Liver (tissue), 9 donors: ENCODE results near the gene TMF1. TPM values are rescaled to one million over a fixed set of nuclear protein-coding genes. Genes with fewer than 3 reads are reported as not detected.

Experiments used
- DNase-seq: peaks from one replicate; pipeline ENCODE4 v3.0.0-alpha.2; 2017; ENCODE audit warnings: low spot score
- H3K27ac ChIP-seq, 2 donors: one replicate each; pipeline ENCODE4 v1.7.0; 2013; ENCODE audit warnings: inconsistent platforms in 2 of 2, low read length in 2 of 2, control low read depth in 1 of 2, low read depth in 1 of 2, mild to moderate bottlenecking in 1 of 2
- H3K27me3 ChIP-seq, 4 donors: one replicate each; pipeline versions ENCODE4 v1.6.1 to v1.7.0; 2013; ENCODE audit warnings: low read length in 3 of 4, inconsistent platforms in 1 of 4, mild to moderate bottlenecking in 1 of 4, moderate library complexity in 1 of 4; ENCODE audit not compliant: control insufficient read depth in 4 of 4, insufficient read depth in 4 of 4
- H3K36me3 ChIP-seq, 4 donors: one replicate each; pipeline versions ENCODE4 v1.6.1 to v1.7.0; 2013; ENCODE audit warnings: low read length in 3 of 4, mild to moderate bottlenecking in 3 of 4, low read depth in 1 of 4, moderate library complexity in 1 of 4; ENCODE audit not compliant: control insufficient read depth in 4 of 4, insufficient read depth in 3 of 4
- H3K4me1 ChIP-seq, 4 donors: one replicate each; pipeline versions ENCODE4 v1.6.1 to v1.7.0; 2013; ENCODE audit warnings: low read length in 3 of 4, mild to moderate bottlenecking in 3 of 4, moderate library complexity in 1 of 4; ENCODE audit not compliant: control insufficient read depth in 4 of 4, insufficient read depth in 4 of 4
- H3K4me3 ChIP-seq, 3 donors: one replicate each; pipeline versions ENCODE4 v1.6.1 to v1.7.0; 2013; ENCODE audit warnings: low read length in 3 of 3, control low read depth in 1 of 3, low read depth in 1 of 3, mild to moderate bottlenecking in 1 of 3
- H3K9ac ChIP-seq, 2 donors: one replicate each; pipeline ENCODE4 v1.7.0; 2013; ENCODE audit warnings: low read length in 2 of 2, mild to moderate bottlenecking in 2 of 2, moderate library complexity in 2 of 2, control low read depth in 1 of 2, low read depth in 1 of 2
- H3K9me3 ChIP-seq, 4 donors: one replicate each; pipeline versions ENCODE4 v1.6.1 to v1.7.0; 2013; ENCODE audit warnings: low read length in 3 of 4; ENCODE audit not compliant: control insufficient read depth in 4 of 4
- EGR1 ChIP-seq, 2 donors: IDR thresholded peaks; 2 replicates each; pipeline ENCODE4 v1.6.1; 2016 to 2018; ENCODE audit warnings: antibody characterized with exemption in 2 of 2, low read depth in 2 of 2
- FOXA1 ChIP-seq: IDR thresholded peaks from 2 replicates; pipeline ENCODE4 v1.6.1; 2016; ENCODE audit warnings: antibody characterized with exemption
- FOXA2 ChIP-seq: IDR thresholded peaks from 2 replicates; pipeline ENCODE4 v1.6.1; 2016; ENCODE audit warnings: antibody characterized with exemption
- GABPA ChIP-seq, 2 donors: IDR thresholded peaks in 1 of 2; conservative IDR thresholded peaks in 1 of 2; 2 replicates each; pipeline ENCODE4 v1.6.1; 2016; ENCODE audit warnings: antibody characterized with exemption in 2 of 2, mild to moderate bottlenecking in 1 of 2, moderate library complexity in 1 of 2
- HNF4A ChIP-seq, 2 donors: conservative IDR thresholded peaks; 2 replicates each; pipeline ENCODE4 v1.6.1; 2016; ENCODE audit warnings: antibody characterized with exemption in 2 of 2, mild to moderate bottlenecking in 2 of 2
- HNF4G ChIP-seq: IDR thresholded peaks from 2 replicates; pipeline ENCODE4 v1.6.1; 2016; ENCODE audit warnings: antibody characterized with exemption
- JUND ChIP-seq, 2 donors: IDR thresholded peaks; 2 replicates each; pipeline ENCODE4 v1.6.1; 2016; ENCODE audit warnings: antibody characterized with exemption in 2 of 2
- NR2F2 ChIP-seq: IDR thresholded peaks from 2 replicates; pipeline ENCODE4 v1.6.1; 2016; ENCODE audit warnings: antibody characterized with exemption
- RAD21 ChIP-seq, 2 donors: IDR thresholded peaks; 2 replicates each; pipeline ENCODE4 v1.6.1; 2016; ENCODE audit warnings: antibody characterized with exemption in 2 of 2, mild to moderate bottlenecking in 2 of 2
- RXRA ChIP-seq, 2 donors: IDR thresholded peaks; 2 replicates each; pipeline ENCODE4 v1.6.1; 2017 to 2018; ENCODE audit warnings: antibody characterized with exemption in 2 of 2, mild to moderate bottlenecking in 1 of 2
- SP1 ChIP-seq: IDR thresholded peaks from 2 replicates; pipeline ENCODE4 v1.6.1; 2018; ENCODE audit warnings: antibody characterized with exemption, mild to moderate bottlenecking
- TAF1 ChIP-seq: conservative IDR thresholded peaks from 2 replicates; pipeline ENCODE4 v1.6.1; 2016; ENCODE audit warnings: antibody characterized with exemption, mild to moderate bottlenecking
- YY1 ChIP-seq: IDR thresholded peaks from 2 replicates; pipeline ENCODE4 v1.6.1; 2016; ENCODE audit warnings: antibody characterized with exemption, mild to moderate bottlenecking
- WGBS: extraction: QIAGEN DNeasy Blood & Tissue Kit; methylation state at CpG from one replicate; pipeline ENCODE4 v1.1.7; 2013; 5-methylcytosine and 5-hydroxymethylcytosine counted together
- polyA plus RNA-seq, 2 donors: library from polyadenylated mRNA; stranded (reverse) in 1 of 2; unstranded in 1 of 2; fragments of 200-250 nt in 1 of 2; fragments of >200 nt in 1 of 2; fragmentation: Nextera tagmentation in 1 of 2; extraction: Ambion mirVana in 1 of 2; gene quantifications; one replicate each; pipeline versions ENCODE4 v1.2.1 to v1.2.3, GENCODE V29; 2013 to 2015
- total RNA-seq, 2 donors: library from RNA; depleted of rRNA; stranded (reverse); fragments of >200 nt; gene quantifications; one replicate each; pipeline ENCODE4 v1.2.3, GENCODE V29; 2014
- TF ChIP-seq, protein P1 (sequence below): IDR thresholded peaks from 2 replicates; pipeline ENCODE4 v1.6.1; 2016; ENCODE audit warnings: antibody characterized with exemption
- TF ChIP-seq, protein P2 (sequence below): fragments of 150-350 bp; IDR thresholded peaks from 2 replicates; pipeline ENCODE4 v1.5.1; 2017; ENCODE audit warnings: improper control_type of control experiment, low read depth, low read length; ENCODE audit not compliant: missing input control
- TF ChIP-seq, protein P3 (sequence below): IDR thresholded peaks from 2 replicates; pipeline ENCODE4 v1.6.1; 2016; ENCODE audit warnings: antibody characterized with exemption, mild to moderate bottlenecking
- TF ChIP-seq, protein P4 (sequence below): IDR thresholded peaks from 2 replicates; pipeline ENCODE4 v1.6.1; 2016; ENCODE audit warnings: antibody characterized with exemption
- TF ChIP-seq, protein P5 (sequence below): IDR thresholded peaks from 2 replicates; pipeline ENCODE4 v1.6.1; 2016; ENCODE audit warnings: antibody characterized with exemption
- donor health status: healthy.
- donor health status: healthy.
- donor health status: healthy.
- donor health status: healthy.
- donor health status: healthy.

TMF1 gene
- total and polyA plus RNA-seq, 4 donors = 5.5 to 19.4 (median 8.6) TPM

DNA sequence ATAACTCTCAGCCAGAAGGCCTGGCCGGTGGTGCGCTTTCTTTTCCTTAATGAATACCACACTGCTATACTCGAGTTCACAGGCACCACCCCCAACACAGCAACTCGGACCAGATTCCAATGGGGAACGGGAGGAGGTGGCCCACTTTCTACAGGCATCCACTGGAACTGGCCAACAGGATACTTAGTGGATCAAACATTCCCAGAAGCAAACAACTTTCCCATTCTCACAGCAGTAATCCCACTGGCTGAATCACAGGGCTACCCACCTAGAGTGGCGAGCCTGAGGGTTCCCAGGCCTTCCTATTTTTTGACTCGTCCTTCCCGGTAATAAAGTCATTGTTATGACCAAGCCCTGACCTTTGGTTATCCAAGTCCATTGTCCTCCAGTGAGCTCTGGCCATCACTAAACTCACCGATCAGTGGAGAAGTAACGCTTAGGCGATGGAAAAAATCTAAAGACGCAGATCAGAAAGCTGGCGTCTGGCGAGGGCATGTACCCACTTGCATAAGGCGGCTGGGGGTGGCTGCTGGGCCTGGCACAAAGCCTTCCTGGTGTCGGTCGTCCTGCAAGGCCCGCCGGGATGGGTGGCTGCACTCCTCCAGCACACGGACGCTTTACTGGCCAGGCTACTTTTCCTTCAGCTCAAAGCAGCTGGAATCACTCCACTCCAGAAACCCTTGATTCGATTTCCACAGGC is 39.9 kb downstream of the TMF1 start:
- Histone ChIP-seq H3K27ac (peak overlapping the region; percentile 87 to 88), H3K4me1 (peaks cover 0 to 13% (median 3%) of the 10 kb centered on the region in 4 donors), H3K36me3 (peaks cover 0 to 3% (median under 1%) of the 10 kb centered on the region in 4 donors), H3K9me3 (no peaks in the 10 kb centered on the region), H3K4me3 (peak overlapping the region; percentile 74 to 94 (median 82)), H3K27me3 (no peaks in the 10 kb centered on the region), H3K9ac (peak overlapping the region in 1 of 2 donors; percentile 4)
- DNase-seq = no peak
- TF ChIP-seq, protein P1, sequence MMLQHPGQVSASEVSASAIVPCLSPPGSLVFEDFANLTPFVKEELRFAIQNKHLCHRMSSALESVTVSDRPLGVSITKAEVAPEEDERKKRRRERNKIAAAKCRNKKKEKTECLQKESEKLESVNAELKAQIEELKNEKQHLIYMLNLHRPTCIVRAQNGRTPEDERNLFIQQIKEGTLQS = no peak
- TF ChIP-seq, protein P2, sequence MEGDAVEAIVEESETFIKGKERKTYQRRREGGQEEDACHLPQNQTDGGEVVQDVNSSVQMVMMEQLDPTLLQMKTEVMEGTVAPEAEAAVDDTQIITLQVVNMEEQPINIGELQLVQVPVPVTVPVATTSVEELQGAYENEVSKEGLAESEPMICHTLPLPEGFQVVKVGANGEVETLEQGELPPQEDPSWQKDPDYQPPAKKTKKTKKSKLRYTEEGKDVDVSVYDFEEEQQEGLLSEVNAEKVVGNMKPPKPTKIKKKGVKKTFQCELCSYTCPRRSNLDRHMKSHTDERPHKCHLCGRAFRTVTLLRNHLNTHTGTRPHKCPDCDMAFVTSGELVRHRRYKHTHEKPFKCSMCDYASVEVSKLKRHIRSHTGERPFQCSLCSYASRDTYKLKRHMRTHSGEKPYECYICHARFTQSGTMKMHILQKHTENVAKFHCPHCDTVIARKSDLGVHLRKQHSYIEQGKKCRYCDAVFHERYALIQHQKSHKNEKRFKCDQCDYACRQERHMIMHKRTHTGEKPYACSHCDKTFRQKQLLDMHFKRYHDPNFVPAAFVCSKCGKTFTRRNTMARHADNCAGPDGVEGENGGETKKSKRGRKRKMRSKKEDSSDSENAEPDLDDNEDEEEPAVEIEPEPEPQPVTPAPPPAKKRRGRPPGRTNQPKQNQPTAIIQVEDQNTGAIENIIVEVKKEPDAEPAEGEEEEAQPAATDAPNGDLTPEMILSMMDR = no peak
- TF ChIP-seq RXRA (IDR thresholded peaks at IDR 0.05) (no peak), EGR1 (IDR thresholded peaks at IDR 0.05; ENCODE audit: low read depth in 2 of 2) (no peak), NR2F2 (no peak), YY1 (no peak), JUND (IDR thresholded peaks at IDR 0.05) (no peak), HNF4G (no peak), RAD21 (IDR thresholded peaks at IDR 0.05) (no peak), TAF1 (no peak), GABPA (IDR thresholded peaks at IDR 0.05 in 1 of 2, conservative IDR thresholded peaks at IDR 0.05 in 1 of 2) (no peak), FOXA2 (no peak), FOXA1 (no peak), HNF4A (conservative IDR thresholded peaks at IDR 0.05) (no peak), SP1 (no peak)
- TF ChIP-seq, protein P3, sequence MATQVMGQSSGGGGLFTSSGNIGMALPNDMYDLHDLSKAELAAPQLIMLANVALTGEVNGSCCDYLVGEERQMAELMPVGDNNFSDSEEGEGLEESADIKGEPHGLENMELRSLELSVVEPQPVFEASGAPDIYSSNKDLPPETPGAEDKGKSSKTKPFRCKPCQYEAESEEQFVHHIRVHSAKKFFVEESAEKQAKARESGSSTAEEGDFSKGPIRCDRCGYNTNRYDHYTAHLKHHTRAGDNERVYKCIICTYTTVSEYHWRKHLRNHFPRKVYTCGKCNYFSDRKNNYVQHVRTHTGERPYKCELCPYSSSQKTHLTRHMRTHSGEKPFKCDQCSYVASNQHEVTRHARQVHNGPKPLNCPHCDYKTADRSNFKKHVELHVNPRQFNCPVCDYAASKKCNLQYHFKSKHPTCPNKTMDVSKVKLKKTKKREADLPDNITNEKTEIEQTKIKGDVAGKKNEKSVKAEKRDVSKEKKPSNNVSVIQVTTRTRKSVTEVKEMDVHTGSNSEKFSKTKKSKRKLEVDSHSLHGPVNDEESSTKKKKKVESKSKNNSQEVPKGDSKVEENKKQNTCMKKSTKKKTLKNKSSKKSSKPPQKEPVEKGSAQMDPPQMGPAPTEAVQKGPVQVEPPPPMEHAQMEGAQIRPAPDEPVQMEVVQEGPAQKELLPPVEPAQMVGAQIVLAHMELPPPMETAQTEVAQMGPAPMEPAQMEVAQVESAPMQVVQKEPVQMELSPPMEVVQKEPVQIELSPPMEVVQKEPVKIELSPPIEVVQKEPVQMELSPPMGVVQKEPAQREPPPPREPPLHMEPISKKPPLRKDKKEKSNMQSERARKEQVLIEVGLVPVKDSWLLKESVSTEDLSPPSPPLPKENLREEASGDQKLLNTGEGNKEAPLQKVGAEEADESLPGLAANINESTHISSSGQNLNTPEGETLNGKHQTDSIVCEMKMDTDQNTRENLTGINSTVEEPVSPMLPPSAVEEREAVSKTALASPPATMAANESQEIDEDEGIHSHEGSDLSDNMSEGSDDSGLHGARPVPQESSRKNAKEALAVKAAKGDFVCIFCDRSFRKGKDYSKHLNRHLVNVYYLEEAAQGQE = no peak
- TF ChIP-seq, protein P4, sequence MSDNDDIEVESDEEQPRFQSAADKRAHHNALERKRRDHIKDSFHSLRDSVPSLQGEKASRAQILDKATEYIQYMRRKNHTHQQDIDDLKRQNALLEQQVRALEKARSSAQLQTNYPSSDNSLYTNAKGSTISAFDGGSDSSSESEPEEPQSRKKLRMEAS = no peak
- TF ChIP-seq, protein P5, sequence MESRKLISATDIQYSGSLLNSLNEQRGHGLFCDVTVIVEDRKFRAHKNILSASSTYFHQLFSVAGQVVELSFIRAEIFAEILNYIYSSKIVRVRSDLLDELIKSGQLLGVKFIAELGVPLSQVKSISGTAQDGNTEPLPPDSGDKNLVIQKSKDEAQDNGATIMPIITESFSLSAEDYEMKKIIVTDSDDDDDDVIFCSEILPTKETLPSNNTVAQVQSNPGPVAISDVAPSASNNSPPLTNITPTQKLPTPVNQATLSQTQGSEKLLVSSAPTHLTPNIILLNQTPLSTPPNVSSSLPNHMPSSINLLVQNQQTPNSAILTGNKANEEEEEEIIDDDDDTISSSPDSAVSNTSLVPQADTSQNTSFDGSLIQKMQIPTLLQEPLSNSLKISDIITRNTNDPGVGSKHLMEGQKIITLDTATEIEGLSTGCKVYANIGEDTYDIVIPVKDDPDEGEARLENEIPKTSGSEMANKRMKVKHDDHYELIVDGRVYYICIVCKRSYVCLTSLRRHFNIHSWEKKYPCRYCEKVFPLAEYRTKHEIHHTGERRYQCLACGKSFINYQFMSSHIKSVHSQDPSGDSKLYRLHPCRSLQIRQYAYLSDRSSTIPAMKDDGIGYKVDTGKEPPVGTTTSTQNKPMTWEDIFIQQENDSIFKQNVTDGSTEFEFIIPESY = no peak
- 86% methylated on average over 22 of the region's 22 CpGs for WGBS
